Activated CD8-positive, alpha-beta memory T cell treated with anti-CD3 and anti-CD28 coated beads, Interleukin-2, amount 50 U/mL, for 1 hour (primary cell): ENCODE measurements around the gene TBC1D12.
"Not testable (repeated sequence)": the region's sequence is repeated elsewhere in the genome, so short reads cannot be mapped to it uniquely, and the experiment has no call there.

Experiments used
- DNase-seq: peaks from one replicate; pipeline ENCODE4 v3.0.0-alpha.2; 2020; ENCODE audit errors: extremely low read depth

TBC1D12 gene

DNA sequence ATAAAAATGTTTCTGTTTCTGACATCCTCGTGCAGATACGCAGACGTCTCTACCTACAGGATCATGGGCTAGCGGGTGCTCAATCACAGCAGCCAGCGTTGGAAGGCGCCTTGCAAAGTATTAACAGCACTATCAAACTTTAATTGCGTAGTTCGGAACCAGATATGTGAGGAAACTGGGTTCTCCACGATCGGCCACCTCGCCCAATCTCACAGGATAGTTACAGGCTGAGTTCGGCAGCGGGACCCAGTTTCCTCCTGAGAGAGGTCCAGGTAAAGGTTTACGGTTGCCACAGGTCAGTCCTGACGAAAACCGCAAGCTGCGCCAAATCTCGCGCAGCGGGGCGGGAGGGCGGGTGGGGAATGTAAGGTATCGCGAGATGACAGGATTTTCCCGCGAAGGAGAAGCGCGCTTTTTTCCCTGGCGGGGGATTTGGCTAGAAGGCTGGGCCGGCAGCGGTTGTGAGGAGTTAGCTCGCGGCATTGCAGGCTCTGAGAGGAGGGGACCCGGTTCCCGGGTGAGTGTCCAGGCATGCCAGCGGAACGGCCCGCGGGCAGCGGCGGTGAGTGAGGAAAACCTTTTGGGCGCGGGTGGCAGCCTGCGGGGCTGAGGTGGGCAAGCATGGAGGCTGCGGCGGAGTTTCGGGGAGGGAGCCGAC, 143.2 kb downstream of the TBC1D12 start, which contains the start of gene HELLS:
Gene HELLS, plus strand, starts transcription at position 398 of the 658 bp plus-strand sequence. Its CDS starts 134 bp downstream, at position 532.
- peak; percentile 27 for DNase-seq

- DNase-seq = no peak
These were observed 143.9 kb downstream of the TBC1D12 start for GRCh38 chr10:94546049-94546900.

GRCh38 chr10:94546901-94547185, 144.5 kb downstream of the TBC1D12 start:
- DNase-seq = no peak

DNA sequence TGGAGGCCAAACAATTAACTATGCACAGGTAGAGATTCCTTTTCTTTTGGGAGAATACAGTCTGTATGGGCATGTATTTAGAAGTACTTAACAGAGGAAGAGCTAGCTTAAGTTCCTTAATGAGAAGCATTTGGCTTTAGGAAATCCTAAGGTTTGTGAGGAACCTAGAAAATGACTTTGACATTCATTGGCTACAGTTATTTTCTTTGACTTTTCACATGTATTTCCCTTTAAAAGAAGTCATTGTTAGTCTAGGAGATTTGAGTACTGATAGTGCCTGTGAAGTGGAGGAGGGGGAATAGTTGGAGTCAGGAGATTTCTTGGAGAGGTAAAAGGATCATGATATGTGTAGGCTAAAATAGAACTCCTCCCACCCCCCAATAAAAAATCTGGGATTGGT, 146.9 kb downstream of the TBC1D12 start:
- no peak for DNase-seq

DNA sequence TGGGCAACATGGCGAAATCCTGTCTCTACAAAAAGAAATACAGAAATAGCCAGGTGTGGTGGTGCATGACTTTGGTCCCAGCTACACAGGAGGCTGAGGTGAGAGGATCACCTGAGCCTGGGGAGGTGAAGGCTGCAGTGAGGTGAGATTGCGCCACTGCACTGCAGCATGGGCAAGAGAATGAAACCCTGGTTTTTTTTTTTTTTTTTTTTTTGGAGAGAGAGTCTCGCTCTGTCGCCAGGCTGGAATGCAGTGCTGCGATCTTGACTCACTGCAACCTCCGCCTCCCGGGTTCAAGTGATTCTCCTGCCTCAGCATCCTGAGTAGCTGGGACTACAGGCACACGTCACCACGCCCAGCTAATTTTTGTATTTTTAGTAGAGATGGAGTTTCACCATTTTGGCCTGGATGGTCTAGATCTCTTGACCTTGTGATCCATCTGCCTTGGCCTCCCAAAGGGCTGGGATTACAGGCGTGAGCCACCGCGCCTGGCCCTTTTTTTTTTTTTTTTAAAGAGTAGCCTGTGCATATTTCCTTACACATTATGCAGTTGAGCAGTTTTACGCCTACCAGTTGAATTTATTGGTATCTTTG, 165.5 kb downstream of the TBC1D12 start:
- DNase-seq = not testable (repeated sequence)

- no peak for DNase-seq
These were observed 168.7 kb downstream of the TBC1D12 start for GRCh38 chr10:94571081-94571480.

GRCh38 chr10:94571528-94571927, 169.2 kb downstream of the TBC1D12 start:
- no peak for DNase-seq

DNA sequence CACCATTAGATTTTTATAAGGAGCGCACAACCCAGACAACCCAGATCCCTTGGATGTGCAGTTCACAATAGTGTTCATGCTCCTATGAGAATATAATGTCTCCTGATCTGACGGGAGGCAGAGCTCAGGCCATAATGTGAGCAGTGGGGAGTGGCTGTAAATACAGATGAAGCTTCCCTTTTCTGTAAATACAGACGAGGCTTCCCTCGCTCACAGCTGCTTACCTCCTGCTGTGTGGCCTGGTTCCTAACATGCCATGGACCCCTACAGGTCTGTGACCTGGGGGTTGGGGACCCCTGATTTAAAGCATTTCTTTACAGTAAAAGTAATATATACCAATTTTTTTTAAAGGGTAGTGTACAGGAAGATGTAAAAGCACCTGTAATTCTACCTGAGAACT, 176.4 kb downstream of the TBC1D12 start:
- no peak for DNase-seq

GRCh38 chr10:94583124-94583523, 180.8 kb downstream of the TBC1D12 start:
- no peak for DNase-seq
